Activated T-helper 17 cell treated with anti-CD3 and anti-CD28 coated beads, Interleukin-2, amount 50 U/mL, for 72 hours (primary cell): Measurements from ENCODE around the gene FXR1. TPM values are rescaled to one million over a fixed set of nuclear protein-coding genes. Genes with fewer than 3 reads are reported as not detected.
A peak's percentile ranks its signal among the peaks of the same experiment; 100 is the strongest.

Source experiments
- ATAC-seq: fragments of 150-1000 bp; cut with Tn5 transposase; replicated peaks from 2 replicates; pipeline ENCODE4 v1.10.0; 2021; ENCODE audit warnings: mild to moderate bottlenecking, moderate library complexity
- H3K27ac Mint-ChIP-seq: one replicate; pipeline ENCODE4 v1.8.0; 2022; ENCODE audit warnings: mixed read lengths
- H3K27me3 Mint-ChIP-seq: one replicate; pipeline ENCODE4 v1.8.0; 2022; ENCODE audit warnings: mixed read lengths
- H3K36me3 Mint-ChIP-seq: one replicate; pipeline ENCODE4 v1.8.0; 2022; ENCODE audit warnings: low read depth, mild to moderate bottlenecking, mixed read lengths
- H3K4me1 Mint-ChIP-seq: one replicate; pipeline ENCODE4 v1.8.0; 2022; ENCODE audit warnings: mixed read lengths
- H3K4me3 Mint-ChIP-seq: one replicate; pipeline ENCODE4 v1.8.0; 2022; ENCODE audit warnings: mild to moderate bottlenecking, mixed read lengths
- H3K9me3 Mint-ChIP-seq: one replicate; pipeline ENCODE4 v1.8.0; 2022; ENCODE audit warnings: mixed read lengths
- total RNA-seq, 2 donors: library from RNA; stranded (reverse); gene quantifications; one replicate each; pipeline ENCODE4 v1.2.3, GENCODE V29; 2022

FXR1 gene
- total RNA-seq, 2 donors from 2014 or later = 130 to 205 TPM

- H3K27ac Mint-ChIP-seq = peak overlapping the region; percentile 83
Measured at GRCh38 chr3:181008796-181009195, 96.3 kb downstream of the FXR1 start.

DNA sequence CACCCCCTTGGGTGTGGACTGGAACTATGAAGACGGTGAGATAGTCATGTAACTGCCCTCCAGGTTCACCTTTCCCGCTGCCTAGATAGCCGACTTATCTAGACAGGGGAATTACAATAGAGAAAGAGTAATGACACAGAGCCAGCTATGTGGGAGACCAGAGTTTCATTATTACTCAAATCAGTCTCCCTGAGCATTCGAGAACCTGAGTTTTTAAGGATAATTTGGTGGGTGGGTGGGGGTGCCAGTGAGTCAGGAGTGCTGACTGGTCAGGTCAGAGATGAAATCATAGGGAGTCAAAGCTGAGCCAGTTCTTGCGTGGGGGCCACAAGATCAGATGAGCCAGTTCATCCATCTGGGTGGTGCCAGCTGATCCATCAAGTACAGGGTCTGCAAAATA is 96.8 kb downstream of the FXR1 start:
- H3K27ac Mint-ChIP-seq = peak overlapping the region; percentile 83
- H3K4me1 Mint-ChIP-seq = peaks cover 12% of the 10 kb centered on the region
- H3K36me3 Mint-ChIP-seq = no peaks in the 10 kb centered on the region
- ATAC-seq = peak; percentile 89
- peak overlapping the region; percentile 23 for H3K4me3 Mint-ChIP-seq
- no peaks in the 10 kb centered on the region for H3K9me3 Mint-ChIP-seq
- H3K27me3 Mint-ChIP-seq = peaks cover 7% of the 10 kb centered on the region

More at GRCh38 chr3:181008796-181009195, 96.3 kb downstream of the FXR1 start:
- peaks cover 12% of the 10 kb centered on the region for H3K4me1 Mint-ChIP-seq
- H3K9me3 Mint-ChIP-seq = peaks cover under 1% of the 10 kb centered on the region
- H3K27me3 Mint-ChIP-seq = peaks cover 7% of the 10 kb centered on the region
- H3K4me3 Mint-ChIP-seq = no peak overlapping the region
- no peaks in the 10 kb centered on the region for H3K36me3 Mint-ChIP-seq
- no peak for ATAC-seq

DNA sequence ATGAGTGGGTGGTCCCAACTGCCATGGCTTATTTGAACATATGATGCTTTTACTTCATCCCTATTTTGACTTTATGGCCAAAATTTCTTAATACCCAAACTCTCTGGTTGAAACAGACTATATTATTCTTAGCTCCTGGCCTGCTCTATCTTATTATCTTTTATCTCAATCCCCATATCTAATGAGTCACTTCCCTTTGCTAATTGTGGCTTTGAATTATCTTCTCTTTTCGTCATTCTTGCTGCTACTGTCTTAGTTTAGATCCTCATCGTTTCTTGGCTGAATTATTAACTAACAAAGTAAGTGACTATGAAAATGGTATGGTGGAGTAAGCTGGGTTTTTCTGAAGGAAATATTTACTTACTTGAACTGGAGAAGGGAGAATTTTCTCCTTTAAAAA is 105.2 kb downstream of the FXR1 start:
- Mint-ChIP-seq H3K4me1 (no peaks in the 10 kb centered on the region), H3K4me3 (no peak overlapping the region), H3K27me3 (peaks cover 16% of the 10 kb centered on the region), H3K9me3 (no peaks in the 10 kb centered on the region), H3K27ac (no peak overlapping the region), H3K36me3 (no peaks in the 10 kb centered on the region)
- no peak for ATAC-seq

GRCh38 chr3:181025204-181025603 is 112.7 kb downstream of the FXR1 start:
- no peak for ATAC-seq
- H3K9me3 Mint-ChIP-seq = peaks cover 5% of the 10 kb centered on the region
- no peaks in the 10 kb centered on the region for H3K27me3 Mint-ChIP-seq
- H3K4me1 Mint-ChIP-seq = no peaks in the 10 kb centered on the region
- H3K4me3 Mint-ChIP-seq = no peak overlapping the region
- H3K36me3 Mint-ChIP-seq = no peaks in the 10 kb centered on the region
- H3K27ac Mint-ChIP-seq = no peak overlapping the region

- Mint-ChIP-seq H3K4me1 (no peaks in the 10 kb centered on the region), H3K27me3 (no peaks in the 10 kb centered on the region), H3K4me3 (no peak overlapping the region), H3K27ac (no peak overlapping the region), H3K9me3 (peaks cover 5% of the 10 kb centered on the region), H3K36me3 (no peaks in the 10 kb centered on the region)
- no peak for ATAC-seq
Measured at GRCh38 chr3:181030948-181031347, 118.5 kb downstream of the FXR1 start.

Other genes with a start within 250 kb of the FXR1 start
- gene CCDC39, start 233.2 kb upstream of the FXR1 start, total RNA-seq = not detected
- 10 to 100 TPM; 33.4 to 48.7 TPM for gene DNAJC19, start 77.1 kb downstream of the FXR1 start, total RNA-seq